Type B pancreatic cell (in vitro differentiated cells): ENCODE measurements around the gene USP16. TPM values are rescaled to one million over a fixed set of nuclear protein-coding genes. Genes with fewer than 3 reads are reported as not detected.
A peak's percentile ranks its signal among the peaks of the same experiment; 100 is the strongest.

Source experiments
- DNase-seq: peaks from one replicate; pipeline ENCODE4 v3.0.0; 2021; ENCODE audit warnings: mixed read lengths; ENCODE audit not compliant: unreplicated experiment; ENCODE audit errors: extremely low spot score
- H3K27ac Mint-ChIP-seq: 2 replicates; pipeline ENCODE4 v1.8.0; 2021; ENCODE audit warnings: mild to moderate bottlenecking, mixed read lengths
- H3K27me3 Mint-ChIP-seq: 2 replicates; pipeline ENCODE4 v1.8.0; 2021; ENCODE audit warnings: mixed read lengths
- H3K36me3 Mint-ChIP-seq: 2 replicates; pipeline ENCODE4 v1.8.0; 2021; ENCODE audit warnings: mixed read lengths
- H3K4me1 Mint-ChIP-seq: one replicate; pipeline ENCODE4 v1.8.0; 2021; ENCODE audit warnings: mixed read lengths; ENCODE audit not compliant: unreplicated experiment
- H3K4me3 Mint-ChIP-seq: 2 replicates; pipeline ENCODE4 v1.8.0; 2021; ENCODE audit warnings: mild to moderate bottlenecking, mixed read lengths
- H3K9me3 Mint-ChIP-seq: 2 replicates; pipeline ENCODE4 v1.8.0; 2021; ENCODE audit warnings: mixed read lengths
- CTCF ChIP-seq: fragments of 200-600 bp; sonication (generic); conservative IDR thresholded peaks from 2 replicates; pipeline ENCODE4 v1.5.0; 2021; ENCODE audit warnings: antibody characterized with exemption, mild to moderate bottlenecking
- total RNA-seq: library from RNA; stranded (reverse); gene quantifications from 2 replicates; pipeline ENCODE4 v1.2.1, GENCODE V29; 2021; ENCODE audit warnings: low replicate concordance

The USP16 gene
- total RNA-seq, 1 donor from 2014 or later, result 28.9 TPM

DNA sequence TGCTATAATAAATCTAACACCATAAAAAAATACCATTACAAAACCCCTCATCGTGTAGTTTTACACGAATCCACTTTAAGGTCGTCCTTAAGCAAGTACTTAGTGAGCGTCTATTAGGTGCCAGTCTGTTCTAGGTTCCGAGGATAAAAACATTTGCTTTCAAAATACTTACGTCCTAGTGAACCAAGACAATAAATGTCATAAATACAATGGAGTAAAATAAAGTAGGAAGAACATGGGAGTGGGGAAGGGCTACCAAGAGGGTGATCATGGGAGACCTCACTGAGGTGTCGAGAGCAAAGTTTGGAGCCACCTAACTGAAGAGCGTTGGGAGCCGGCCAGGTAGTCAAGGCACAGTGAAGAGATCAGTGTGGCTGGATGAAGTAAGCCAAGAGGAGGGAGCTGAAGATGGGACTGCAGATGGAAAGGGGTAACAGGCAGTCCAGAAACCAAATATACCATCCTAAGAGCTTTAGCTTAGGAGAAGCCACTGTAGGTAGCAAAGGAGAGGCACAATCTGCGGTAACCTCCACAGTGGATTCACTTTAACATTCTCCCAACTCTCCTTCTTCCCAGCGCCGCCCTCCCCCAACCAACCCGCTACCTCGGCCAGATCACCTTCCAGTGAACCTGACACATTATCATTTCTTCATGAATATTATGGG, 32.5 kb upstream of the USP16 start:
- H3K36me3 Mint-ChIP-seq, result peaks cover 4% of the 10 kb centered on the region
- no peaks in the 10 kb centered on the region for H3K27me3 Mint-ChIP-seq
- DNase-seq, result no peak
- no peaks in the 10 kb centered on the region for H3K9me3 Mint-ChIP-seq
- H3K4me1 Mint-ChIP-seq, result peaks cover 6% of the 10 kb centered on the region
- H3K27ac Mint-ChIP-seq, result peak overlapping the region; percentile 97
- TF ChIP-seq CTCF, result no peak
- peak overlapping the region; percentile 96 for H3K4me3 Mint-ChIP-seq

DNA sequence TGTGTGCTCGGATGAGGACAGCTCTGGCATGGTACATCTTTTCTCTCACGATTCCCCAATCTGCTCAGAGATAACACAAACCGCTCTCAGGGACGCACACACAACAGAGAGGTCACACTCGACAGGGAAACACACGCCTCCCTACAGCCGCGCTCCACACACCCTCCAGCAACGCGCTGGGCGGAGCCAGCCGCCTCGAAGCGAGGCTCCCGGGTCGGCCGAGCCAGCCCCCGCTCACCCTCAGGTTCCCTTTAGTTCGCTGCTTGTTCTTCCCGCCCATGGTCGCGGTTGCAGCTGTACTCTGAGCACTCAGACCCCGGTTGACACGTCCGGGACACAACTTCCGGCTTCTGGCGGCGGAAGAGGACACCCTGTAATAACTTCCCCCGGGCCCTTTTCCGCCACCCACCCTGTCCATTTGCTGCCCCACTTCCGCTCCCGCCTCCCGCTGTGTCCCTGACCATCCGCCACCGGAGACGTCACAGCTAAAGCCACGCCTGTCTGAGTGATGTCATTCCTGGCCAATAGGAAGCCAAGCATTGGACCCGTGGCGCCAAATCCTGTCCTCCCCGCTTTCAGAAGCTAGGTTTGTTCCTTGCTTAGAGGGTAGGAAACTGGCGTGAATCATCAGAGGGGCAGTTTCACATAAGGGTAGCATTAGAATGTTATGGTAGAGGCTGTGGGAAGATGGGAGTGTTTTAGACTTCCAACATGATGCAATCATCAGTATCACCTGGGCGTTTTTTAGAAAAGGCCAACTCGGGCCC, 31.8 kb upstream of the USP16 start, which contains the start of gene LTN1:
Gene LTN1 (minus strand): TSS at position 352 of the 767 bp plus-strand sequence. CDS start 72 bp downstream, at position 280.
- no peaks in the 10 kb centered on the region for H3K27me3 Mint-ChIP-seq
- H3K36me3 Mint-ChIP-seq, result peaks cover 4% of the 10 kb centered on the region
- peak within 1 kb of the TSS; percentile 97 for H3K27ac Mint-ChIP-seq
- H3K4me3 Mint-ChIP-seq, result peak within 1 kb of the TSS; percentile 96
- peak; percentile 98 for DNase-seq
- no peaks in the 10 kb centered on the region for H3K9me3 Mint-ChIP-seq
- H3K4me1 Mint-ChIP-seq, result peaks cover 6% of the 10 kb centered on the region
- no peak for TF ChIP-seq CTCF

DNA sequence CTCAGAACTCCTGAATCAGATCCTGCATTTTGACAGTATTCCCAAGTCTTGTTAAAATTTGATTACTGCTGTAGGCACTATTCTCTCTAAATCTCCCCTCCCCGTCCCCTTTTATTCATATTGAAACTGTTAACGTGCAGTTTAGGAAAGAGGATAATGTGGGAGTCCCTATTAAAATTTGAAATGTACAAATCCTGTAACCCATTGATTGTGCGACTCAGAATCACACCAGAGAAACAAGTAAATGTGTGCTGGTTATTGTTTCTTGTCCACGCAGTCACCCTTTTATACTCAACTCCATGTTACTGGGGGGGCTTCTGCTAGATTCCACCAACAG, 31.2 kb upstream of the USP16 start:
- Mint-ChIP-seq H3K36me3 (peaks cover 4% of the 10 kb centered on the region), H3K4me1 (peaks cover 6% of the 10 kb centered on the region), H3K27me3 (no peaks in the 10 kb centered on the region), H3K27ac (peak overlapping the region; percentile 97), H3K4me3 (peak overlapping the region; percentile 96), H3K9me3 (no peaks in the 10 kb centered on the region)
- no peak for DNase-seq
- no peak for TF ChIP-seq CTCF

DNA sequence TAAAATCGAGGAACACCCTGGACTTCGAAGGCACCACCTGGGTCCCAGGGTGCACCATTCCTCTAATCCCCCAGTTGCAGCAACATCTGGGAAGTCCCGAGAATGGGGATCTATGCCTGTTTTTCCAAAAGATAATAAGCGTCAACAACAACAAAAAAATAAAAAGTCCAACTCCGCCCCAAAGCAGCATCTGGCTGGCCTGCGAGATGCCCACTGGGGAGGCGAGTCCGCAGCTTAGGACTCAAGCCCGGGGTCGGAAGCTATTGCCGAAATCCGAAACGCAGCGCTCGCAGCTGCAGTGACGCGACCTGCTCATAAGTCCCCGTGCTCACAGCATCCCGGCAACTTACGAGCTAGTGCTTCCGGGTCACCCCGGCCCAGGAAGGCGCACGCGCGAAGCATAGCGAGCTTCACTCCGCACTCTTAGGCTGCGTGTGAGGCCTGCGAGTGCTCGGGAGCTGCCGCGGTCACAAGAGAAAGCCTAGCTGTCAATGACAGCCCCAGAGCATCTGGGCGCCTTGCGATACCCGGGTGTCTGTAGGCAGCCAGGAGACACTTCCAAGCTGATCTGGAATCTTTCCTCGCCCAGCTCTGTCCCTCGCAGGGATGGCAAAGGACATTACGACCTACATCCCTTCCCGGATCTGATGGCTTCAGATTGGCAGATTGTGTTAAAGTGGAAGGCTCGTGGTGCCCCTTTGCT, 21.9 kb upstream of the USP16 start:
- H3K27me3 Mint-ChIP-seq, result no peaks in the 10 kb centered on the region
- H3K4me1 Mint-ChIP-seq, result peaks cover 9% of the 10 kb centered on the region
- peaks cover 4% of the 10 kb centered on the region for H3K36me3 Mint-ChIP-seq
- peak overlapping the region; percentile 97 for H3K27ac Mint-ChIP-seq
- DNase-seq, result peak; percentile 95
- peak overlapping the region; percentile 94 for H3K4me3 Mint-ChIP-seq
- H3K9me3 Mint-ChIP-seq, result no peaks in the 10 kb centered on the region
- no peak for TF ChIP-seq CTCF

DNA sequence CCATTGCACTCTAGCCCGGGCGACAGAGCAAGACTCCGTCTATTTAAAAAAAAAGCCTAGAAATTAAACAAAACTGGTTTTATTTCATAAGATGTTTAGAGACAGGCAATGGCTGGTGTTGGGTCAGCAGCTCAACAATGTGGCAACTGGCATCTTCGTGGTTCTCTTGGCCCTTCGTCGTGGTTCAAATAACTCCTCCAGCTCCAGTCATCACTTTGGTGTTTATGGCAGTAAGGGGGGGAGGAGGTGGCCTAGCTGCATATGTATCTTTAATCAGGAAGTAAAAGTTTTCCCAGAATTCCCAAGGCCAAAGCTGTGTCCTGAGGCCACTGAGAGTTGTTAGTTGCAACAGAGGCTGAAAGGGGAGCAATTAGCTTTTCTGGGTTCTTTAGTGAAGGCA, 18.8 kb upstream of the USP16 start:
- Mint-ChIP-seq H3K4me1 (peaks cover 9% of the 10 kb centered on the region), H3K4me3 (no peak overlapping the region), H3K9me3 (no peaks in the 10 kb centered on the region), H3K27me3 (no peaks in the 10 kb centered on the region), H3K27ac (no peak overlapping the region), H3K36me3 (peaks cover 4% of the 10 kb centered on the region)
- DNase-seq, result no peak
- TF ChIP-seq CTCF, result no peak
